ENCODE results near the gene MACROH2A1.

MACROH2A1 gene

DNA sequence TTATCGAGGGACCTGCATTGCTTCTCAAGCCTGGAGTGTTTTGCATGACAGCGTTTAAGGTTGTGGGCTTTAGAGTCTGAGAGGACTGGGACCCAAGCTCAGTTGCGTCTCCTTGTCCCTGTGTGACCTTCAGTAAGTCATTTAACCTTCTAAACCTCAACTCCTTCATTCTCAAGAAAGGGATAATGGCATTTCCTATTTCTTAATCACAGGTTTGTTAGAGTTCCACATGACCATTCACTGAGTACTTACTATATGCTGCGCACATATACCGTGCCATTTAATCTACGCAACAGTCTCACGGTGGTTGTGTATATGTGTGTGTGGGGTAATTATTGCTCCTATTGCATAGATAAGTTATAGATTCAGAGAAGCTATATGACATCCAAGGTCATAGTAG, 76.3 kb downstream of the MACROH2A1 start:
- Histone ChIP-seq H3K36me3 (no peaks in the 10 kb centered on the region), H3K4me3 (ENCODE audit: low read depth, low read length) (no peak overlapping the region), H3K27ac (no peak overlapping the region), H3K9me3 (ENCODE audit: severe bottlenecking) (no peaks in the 10 kb centered on the region), H3K27me3 (ENCODE audit: insufficient read depth, low read depth, severe bottlenecking) (no peaks in the 10 kb centered on the region)
- DNase-seq: no peak
- TF ChIP-seq, protein P1, sequence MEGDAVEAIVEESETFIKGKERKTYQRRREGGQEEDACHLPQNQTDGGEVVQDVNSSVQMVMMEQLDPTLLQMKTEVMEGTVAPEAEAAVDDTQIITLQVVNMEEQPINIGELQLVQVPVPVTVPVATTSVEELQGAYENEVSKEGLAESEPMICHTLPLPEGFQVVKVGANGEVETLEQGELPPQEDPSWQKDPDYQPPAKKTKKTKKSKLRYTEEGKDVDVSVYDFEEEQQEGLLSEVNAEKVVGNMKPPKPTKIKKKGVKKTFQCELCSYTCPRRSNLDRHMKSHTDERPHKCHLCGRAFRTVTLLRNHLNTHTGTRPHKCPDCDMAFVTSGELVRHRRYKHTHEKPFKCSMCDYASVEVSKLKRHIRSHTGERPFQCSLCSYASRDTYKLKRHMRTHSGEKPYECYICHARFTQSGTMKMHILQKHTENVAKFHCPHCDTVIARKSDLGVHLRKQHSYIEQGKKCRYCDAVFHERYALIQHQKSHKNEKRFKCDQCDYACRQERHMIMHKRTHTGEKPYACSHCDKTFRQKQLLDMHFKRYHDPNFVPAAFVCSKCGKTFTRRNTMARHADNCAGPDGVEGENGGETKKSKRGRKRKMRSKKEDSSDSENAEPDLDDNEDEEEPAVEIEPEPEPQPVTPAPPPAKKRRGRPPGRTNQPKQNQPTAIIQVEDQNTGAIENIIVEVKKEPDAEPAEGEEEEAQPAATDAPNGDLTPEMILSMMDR (IDR thresholded peaks at IDR 0.05; ENCODE audit: low read depth, low read length): no peak

DNA sequence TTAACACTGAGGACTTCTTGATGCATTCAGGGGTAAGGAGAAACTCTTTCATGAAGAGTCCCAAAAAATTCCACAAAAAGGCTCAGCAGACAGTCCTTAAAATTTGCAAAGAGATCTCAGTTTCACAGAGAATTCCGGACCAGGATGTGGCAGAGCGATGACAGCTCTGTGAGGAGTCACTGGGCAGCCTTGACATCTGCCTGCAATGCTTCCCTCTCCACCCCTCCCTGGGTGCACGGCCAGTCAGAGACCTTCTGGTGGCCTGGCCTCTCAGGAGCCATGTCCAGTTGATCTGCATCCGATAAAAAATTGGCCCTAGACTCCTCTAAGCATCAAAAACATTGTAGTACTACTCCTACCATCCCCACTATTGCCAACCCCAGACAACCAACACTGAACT, 76.8 kb downstream of the MACROH2A1 start:
- no peak for DNase-seq
- no peaks in the 10 kb centered on the region for H3K27me3 ChIP-seq (ENCODE audit: insufficient read depth, low read depth, severe bottlenecking)
- H3K36me3 ChIP-seq: no peaks in the 10 kb centered on the region
- no peak overlapping the region for H3K27ac ChIP-seq
- TF ChIP-seq, protein P1 (IDR thresholded peaks at IDR 0.05; ENCODE audit: low read depth, low read length): no peak
- no peaks in the 10 kb centered on the region for H3K9me3 ChIP-seq (ENCODE audit: severe bottlenecking)
- H3K4me3 ChIP-seq (ENCODE audit: low read depth, low read length): no peak overlapping the region

DNA sequence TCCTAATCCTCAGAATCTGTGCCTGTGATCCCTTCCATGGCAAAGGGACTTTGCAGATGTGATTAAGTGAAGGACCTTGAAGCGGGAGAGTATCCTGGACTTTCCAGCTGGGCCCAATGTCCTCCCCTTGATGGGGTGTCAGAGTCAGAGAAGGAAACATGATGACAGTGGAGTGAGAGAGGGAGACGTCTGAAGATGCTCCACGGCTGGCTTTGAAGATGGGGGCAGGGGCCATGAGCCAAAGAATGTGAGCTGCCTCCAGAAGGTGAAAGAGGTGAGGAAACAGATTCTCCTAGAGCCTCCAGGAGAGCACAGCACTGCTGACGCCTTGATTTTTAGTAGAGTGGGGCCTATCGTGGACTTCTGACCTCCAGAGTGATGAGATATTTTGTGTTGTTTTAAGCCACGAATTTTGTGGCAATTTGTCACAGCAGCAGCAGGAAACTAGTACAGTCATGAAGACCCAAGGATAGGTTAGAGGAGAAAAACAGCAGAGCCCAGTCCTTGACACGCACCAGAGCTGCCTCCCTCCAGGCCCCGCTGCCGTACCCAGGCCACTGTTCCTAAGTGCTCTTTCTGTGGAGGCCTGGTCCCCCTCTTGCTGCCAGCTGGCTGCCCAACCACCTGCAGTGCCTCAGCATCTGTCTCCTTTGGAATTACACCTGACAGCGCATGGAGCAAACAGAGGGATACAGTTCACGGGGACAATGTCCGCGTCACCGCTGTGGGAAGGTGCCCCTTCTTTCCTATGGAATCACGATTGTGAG, 78.1 kb downstream of the MACROH2A1 start:
- Histone ChIP-seq H3K4me3 (ENCODE audit: low read depth, low read length) (no peak overlapping the region), H3K36me3 (no peaks in the 10 kb centered on the region), H3K27ac (peak overlapping the region; percentile 34), H3K9me3 (ENCODE audit: severe bottlenecking) (peaks cover under 1% of the 10 kb centered on the region), H3K27me3 (ENCODE audit: insufficient read depth, low read depth, severe bottlenecking) (no peaks in the 10 kb centered on the region)
- DNase-seq: no peak
- TF ChIP-seq, protein P1 (IDR thresholded peaks at IDR 0.05; ENCODE audit: low read depth, low read length): no peak

DNA sequence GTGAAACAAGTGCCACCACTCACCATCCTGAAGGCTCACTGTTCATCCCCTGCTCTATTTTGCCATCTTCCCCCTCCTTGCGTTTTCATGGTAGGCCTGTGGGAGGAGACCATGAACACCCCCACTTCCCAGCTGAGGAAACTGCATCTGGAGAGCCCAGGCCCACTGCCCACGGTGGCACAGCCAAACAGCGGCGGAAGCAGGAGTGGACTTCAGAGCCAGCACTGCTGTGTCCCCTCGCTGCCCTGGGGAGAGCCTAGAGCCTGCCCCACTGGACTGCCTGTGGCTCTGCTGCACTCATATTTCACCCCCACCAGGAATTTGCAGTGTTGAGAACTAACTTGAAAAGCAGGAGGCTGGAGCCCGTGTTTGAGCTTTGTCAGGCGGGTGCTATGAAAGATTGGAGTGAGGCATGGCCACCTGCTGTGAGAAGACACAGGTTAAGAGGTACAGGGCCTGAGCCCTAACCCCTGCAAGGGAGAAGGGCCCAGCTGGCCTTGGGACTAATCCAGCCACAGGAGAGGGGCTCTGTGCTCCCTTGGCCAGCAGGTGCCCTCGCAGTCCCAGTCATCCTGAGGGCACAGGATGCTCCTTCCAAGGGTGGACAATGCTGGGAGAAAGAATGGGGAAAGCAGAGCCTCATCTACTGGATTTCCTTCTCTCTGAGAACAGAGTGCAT, 79.0 kb downstream of the MACROH2A1 start:
- Histone ChIP-seq H3K4me3 (ENCODE audit: low read depth, low read length) (no peak overlapping the region), H3K27me3 (ENCODE audit: insufficient read depth, low read depth, severe bottlenecking) (no peaks in the 10 kb centered on the region), H3K27ac (peak overlapping the region; percentile 68), H3K36me3 (no peaks in the 10 kb centered on the region), H3K9me3 (ENCODE audit: severe bottlenecking) (peaks cover 2% of the 10 kb centered on the region)
- peak; percentile 77 for DNase-seq
- TF ChIP-seq, protein P1 (IDR thresholded peaks at IDR 0.05; ENCODE audit: low read depth, low read length): peak; percentile 77

DNA sequence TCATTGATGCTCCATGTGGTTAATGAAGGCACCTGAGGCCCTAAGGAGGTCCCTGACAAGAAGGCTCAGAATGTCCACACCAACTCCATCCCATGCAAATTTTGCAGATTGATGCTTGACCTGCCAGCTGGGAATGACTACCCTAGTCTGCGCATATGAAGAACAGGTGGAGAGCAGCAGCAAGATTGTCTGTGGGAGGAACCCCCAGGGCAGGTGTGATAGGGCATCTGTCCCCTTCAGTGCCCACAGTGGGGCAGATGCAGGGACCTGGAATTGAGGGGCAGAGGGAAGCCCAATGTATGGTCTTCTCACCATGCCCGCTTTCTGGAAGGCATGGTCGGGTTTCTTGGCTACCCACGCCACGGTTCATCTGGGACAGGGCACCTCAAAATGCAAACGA, 79.6 kb downstream of the MACROH2A1 start:
- Histone ChIP-seq H3K9me3 (ENCODE audit: severe bottlenecking) (peaks cover 2% of the 10 kb centered on the region), H3K36me3 (no peaks in the 10 kb centered on the region), H3K4me3 (ENCODE audit: low read depth, low read length) (no peak overlapping the region), H3K27me3 (ENCODE audit: insufficient read depth, low read depth, severe bottlenecking) (no peaks in the 10 kb centered on the region), H3K27ac (peak overlapping the region; percentile 68; the same call in 1 of the 2 replicates)
- no peak for DNase-seq
- TF ChIP-seq, protein P1 (IDR thresholded peaks at IDR 0.05; ENCODE audit: low read depth, low read length): no peak

Data from WERI-Rb-1 (cell line).